Suprapubic skin (tissue), 3 donors: ENCODE results near the gene ADAMTS3.

Experiments
- CTCF ChIP-seq, 2 donors: fragments of 200-600 bp in 1 of 2; fragments of 450-650 bp in 1 of 2; sonication (generic) in 1 of 2; IDR thresholded peaks; one replicate each; pipeline ENCODE4 v1.5.1; 2016 to 2019; ENCODE audit warnings: antibody characterized with exemption in 2 of 2, mild to moderate bottlenecking in 1 of 2, moderate library complexity in 1 of 2
- POLR2AphosphoS5 ChIP-seq, 3 donors: sonication (generic); formaldehyde crosslinking; IDR thresholded peaks; one replicate each; pipeline ENCODE4 v1.6.1; 2017; ENCODE audit warnings: antibody characterized with exemption in 3 of 3

- TF ChIP-seq POLR2AphosphoS5 (IDR thresholded peaks at IDR 0.05) (no peak), CTCF (IDR thresholded peaks at IDR 0.05) (peak in 1 of 2 donors; percentile 33)
Measured at GRCh38 chr4:72295966-72296557, 273.0 kb downstream of the ADAMTS3 start.
